DMS53 treated with DMSO at 0.1 percent for 48 hours (cell line): ENCODE measurements around the gene NLE1.

Source experiments
- DNase-seq: peaks from one replicate; lab custom pipeline; 2025; ENCODE audit not compliant: unreplicated experiment; lab: John Stamatoyannopoulos, UW

NLE1 gene

GRCh38 chr17:35088356-35088880, 53.7 kb downstream of the NLE1 start:
- peak; percentile 35 for DNase-seq

- peak; percentile 35 for DNase-seq
Measured at GRCh38 chr17:35087731-35088355, 54.3 kb downstream of the NLE1 start.

GRCh38 chr17:35086931-35087573, 55.1 kb downstream of the NLE1 start:
- no peak for DNase-seq

- no peak for DNase-seq
Measured at GRCh38 chr17:35086164-35086563, 55.9 kb downstream of the NLE1 start.

- no peak for DNase-seq
Measured at GRCh38 chr17:35084987-35085386, 57.1 kb downstream of the NLE1 start.

GRCh38 chr17:35083071-35083470, 59.0 kb downstream of the NLE1 start:
- no peak for DNase-seq

GRCh38 chr17:35082073-35082657, 59.9 kb downstream of the NLE1 start:
- DNase-seq = no peak

- no peak for DNase-seq
Measured at GRCh38 chr17:35081638-35082037, 60.5 kb downstream of the NLE1 start.

- DNase-seq = no peak
Measured at GRCh38 chr17:35080536-35080935, 61.6 kb downstream of the NLE1 start.

GRCh38 chr17:35079547-35080423, 62.3 kb downstream of the NLE1 start:
- no peak for DNase-seq
